A549 (cell line): Measurements from ENCODE around the gene SMAD3. TPM values are rescaled to one million over a fixed set of nuclear protein-coding genes. Genes with fewer than 3 reads are reported as not detected.
A peak's percentile ranks its signal among the peaks of the same experiment; 100 is the strongest.

Experiments
- ATAC-seq, 2 experiments: fragments of 200-7000 bp in 1 of 2; fragments of >200 bp in 1 of 2; cut with Nextera tagmentation in 1 of 2; cut with Tn5 transposase in 1 of 2; 3 replicates each; pipeline versions ENCODE4 v1.8.0 to v1.9.1; 2018 to 2020; ENCODE audit warnings: mild to moderate bottlenecking in 1 of 2, moderate library complexity in 1 of 2
- CTCF ChIA-PET: fragments of 300-600 bp; sonication (Branson Sonifier 250); formaldehyde crosslinking; extraction: SDS; loops from one replicate; lab custom pipeline; 2021; ENCODE audit warnings: antibody characterized with exemption, inconsistent platforms; lab: Yijun Ruan, JAX
- POLR2A ChIA-PET: fragments of 350-600 bp; formaldehyde crosslinking; extraction: SDS; loops from one replicate; lab custom pipeline; 2021; ENCODE audit warnings: antibody characterized with exemption, inconsistent platforms; lab: Yijun Ruan, JAX
- DNase-seq, 2 experiments: peaks; one replicate each; pipeline versions ENCODE4 v3.0.0 to v3.0.0-alpha.2; 2011 to 2016; ENCODE audit warnings: low read depth in 1 of 2, low spot score in 1 of 2
- FAIRE-seq: peaks from 2 replicates; lab custom pipeline; 2011; peaks lifted over from hg19 to GRCh38; lab: Jason Lieb, UNC
- H3K27ac ChIP-seq, 2 experiments: fragments of >200 bp; sonication (Bioruptor Twin); formaldehyde crosslinking; 3 replicates each; pipeline ENCODE4 v1.5.1; 2016 to 2017
- H3K4me1 ChIP-seq: fragments of >200 bp; sonication (Bioruptor Twin); formaldehyde crosslinking; 3 replicates; pipeline ENCODE4 v1.6.1; 2016
- H3K4me2 ChIP-seq: fragments of >200 bp; sonication (Bioruptor Twin); formaldehyde crosslinking; 3 replicates; pipeline ENCODE4 v1.6.1; 2016
- H3K4me3 ChIP-seq: fragments of >200 bp; sonication (Bioruptor Twin); formaldehyde crosslinking; 3 replicates; pipeline ENCODE4 v1.5.1; 2016
- H3K9me3 ChIP-seq: fragments of >200 bp; sonication (Bioruptor Twin); formaldehyde crosslinking; 3 replicates; pipeline ENCODE4 v1.6.1; 2016
- BCL3 ChIP-seq: fragments of >200 bp; sonication (Bioruptor Twin); formaldehyde crosslinking; IDR thresholded peaks from 3 replicates; pipeline ENCODE4 v1.6.1; 2016
- CBX8 ChIP-seq: fragments of 200-600 bp; sonication (generic); IDR thresholded peaks from 2 replicates; pipeline ENCODE4 v1.6.1; 2016
- E2F6 ChIP-seq: IDR thresholded peaks from 2 replicates; pipeline ENCODE4 v1.6.1; 2012; ENCODE audit warnings: low read depth, borderline replicate concordance
- EHF ChIP-seq: fragments of 250-450 bp; sonication (Bioruptor Pico); IDR thresholded peaks from 2 replicates; pipeline ENCODE4 v1.5.0; 2020; ENCODE audit warnings: mild to moderate bottlenecking
- ESRRA ChIP-seq: fragments of 150-350 bp; IDR thresholded peaks from 2 replicates; pipeline ENCODE4 v1.6.1; 2014; ENCODE audit warnings: mild to moderate bottlenecking, low read length, borderline replicate concordance
- FOSL2 ChIP-seq, 2 experiments: fragments of 450-650 bp in 1 of 2; fragments of >200 bp in 1 of 2; sonication (Bioruptor Twin) in 1 of 2; formaldehyde crosslinking; IDR thresholded peaks; 2 replicates each; pipeline versions ENCODE4 v1.5.0 to v1.6.1; 2016 to 2020; ENCODE audit warnings: mild to moderate bottlenecking in 1 of 2, moderate library complexity in 1 of 2
- GATA3 ChIP-seq: IDR thresholded peaks from 2 replicates; pipeline ENCODE4 v1.6.1; 2012; ENCODE audit warnings: borderline replicate concordance
- HDAC2 ChIP-seq: fragments of 200-600 bp; sonication (generic); IDR thresholded peaks from 2 replicates; pipeline ENCODE4 v1.6.1; 2016
- HEYL ChIP-seq: fragments of 250-450 bp; sonication (Bioruptor Pico); IDR thresholded peaks from 2 replicates; pipeline ENCODE4 v1.8.0; 2021; ENCODE audit warnings: mild to moderate bottlenecking, moderate library complexity
- HOXA7 ChIP-seq: fragments of 250-450 bp; sonication (Bioruptor Pico); IDR thresholded peaks from 2 replicates; pipeline ENCODE4 v1.5.0; 2020; ENCODE audit warnings: mild to moderate bottlenecking, moderate library complexity
- JUN ChIP-seq, 2 experiments: fragments of >200 bp; sonication (Bioruptor Twin); formaldehyde crosslinking; IDR thresholded peaks; 2 replicates in 1 of 2; 3 replicates in 1 of 2; pipeline ENCODE4 v1.6.1; 2016 to 2017
- KDM5A ChIP-seq: fragments of 200-600 bp; sonication (generic); IDR thresholded peaks from 2 replicates; pipeline ENCODE4 v1.6.1; 2016; ENCODE audit warnings: antibody characterized with exemption, mild to moderate bottlenecking
- MAFK ChIP-seq: fragments of 450-650 bp; IDR thresholded peaks from 2 replicates; pipeline ENCODE4 v1.6.1; 2014; ENCODE audit not compliant: partially characterized antibody
- MAZ ChIP-seq: fragments of 150-350 bp; IDR thresholded peaks from 2 replicates; pipeline ENCODE4 v1.6.1; 2014; ENCODE audit warnings: antibody characterized with exemption, low read depth, low read length, borderline replicate concordance
- POLR2AphosphoS2 ChIP-seq: conservative IDR thresholded peaks from 2 replicates; pipeline ENCODE4 v1.6.1; 2012; ENCODE audit warnings: low read length, improper control_type of control experiment, inconsistent platforms
- RAD21 ChIP-seq, 2 experiments: fragments of >200 bp in 1 of 2; sonication (Bioruptor Twin) in 1 of 2; formaldehyde crosslinking in 1 of 2; IDR thresholded peaks in 1 of 2; conservative IDR thresholded peaks in 1 of 2; 2 replicates in 1 of 2; 3 replicates in 1 of 2; pipeline ENCODE4 v1.6.1; 2012 to 2018; ENCODE audit warnings: inconsistent platforms in 1 of 2
- RFX5 ChIP-seq: fragments of 450-650 bp; IDR thresholded peaks from 2 replicates; pipeline ENCODE4 v1.7.1; 2014; ENCODE audit warnings: antibody characterized with exemption, mild to moderate bottlenecking, moderate library complexity
- SMC3 ChIP-seq: fragments of >200 bp; sonication (Bioruptor Twin); formaldehyde crosslinking; IDR thresholded peaks from 3 replicates; pipeline ENCODE4 v1.6.1; 2018; ENCODE audit warnings: inconsistent platforms
- SREBF2 ChIP-seq: fragments of 450-650 bp; IDR thresholded peaks from 2 replicates; pipeline ENCODE4 v1.6.1; 2014; ENCODE audit warnings: mild to moderate bottlenecking, moderate library complexity
- ZNF302 ChIP-seq: fragments of 250-450 bp; sonication (Bioruptor Pico); IDR thresholded peaks from 2 replicates; pipeline ENCODE4 v1.9.0; 2021; ENCODE audit warnings: inconsistent platforms, mild to moderate bottlenecking, moderate library complexity
- ZSCAN20 ChIP-seq: fragments of 250-450 bp; sonication (Bioruptor Pico); IDR thresholded peaks from 2 replicates; pipeline ENCODE4 v1.8.0; 2022; ENCODE audit warnings: mild to moderate bottlenecking, moderate library complexity
- WGBS: methylation state at CpG from one replicate; pipeline ENCODE4 v1.1.6; 2017; ENCODE audit errors: missing lambda C conversion rate; 5-methylcytosine and 5-hydroxymethylcytosine counted together
- polyA plus RNA-seq, 4 experiments: library from polyadenylated mRNA; depleted of rRNA in 3 of 4; stranded (reverse); fragments of >200 nt; fragmentation: RNase III in 1 of 4; extraction: RNeasy Plus Mini Kit Qiagen cat#74134 plus additional on column Dnase treatment in 1 of 4; gene quantifications; 2 replicates in 3 of 4; 3 replicates in 1 of 4; pipeline ENCODE4 v1.2.3, GENCODE V29; 2011 to 2017
- TF ChIP-seq, protein P1 (sequence below): fragments of >200 bp; sonication (Bioruptor Twin); formaldehyde crosslinking; IDR thresholded peaks from 3 replicates; pipeline ENCODE4 v1.5.1; 2016
- TF ChIP-seq, protein P2 (sequence below): IDR thresholded peaks from 2 replicates; pipeline ENCODE4 v1.6.1; 2012
- TF ChIP-seq, protein P3 (sequence below): fragments of 150-350 bp; IDR thresholded peaks from 2 replicates; pipeline ENCODE4 v1.6.1; 2014; ENCODE audit warnings: low read depth, mild to moderate bottlenecking, low read length

The SMAD3 gene
- polyA plus RNA-seq, 2 of the 4 experiments (the other 2 are of a cell fraction) = 74.6 to 77.2 TPM

DNA sequence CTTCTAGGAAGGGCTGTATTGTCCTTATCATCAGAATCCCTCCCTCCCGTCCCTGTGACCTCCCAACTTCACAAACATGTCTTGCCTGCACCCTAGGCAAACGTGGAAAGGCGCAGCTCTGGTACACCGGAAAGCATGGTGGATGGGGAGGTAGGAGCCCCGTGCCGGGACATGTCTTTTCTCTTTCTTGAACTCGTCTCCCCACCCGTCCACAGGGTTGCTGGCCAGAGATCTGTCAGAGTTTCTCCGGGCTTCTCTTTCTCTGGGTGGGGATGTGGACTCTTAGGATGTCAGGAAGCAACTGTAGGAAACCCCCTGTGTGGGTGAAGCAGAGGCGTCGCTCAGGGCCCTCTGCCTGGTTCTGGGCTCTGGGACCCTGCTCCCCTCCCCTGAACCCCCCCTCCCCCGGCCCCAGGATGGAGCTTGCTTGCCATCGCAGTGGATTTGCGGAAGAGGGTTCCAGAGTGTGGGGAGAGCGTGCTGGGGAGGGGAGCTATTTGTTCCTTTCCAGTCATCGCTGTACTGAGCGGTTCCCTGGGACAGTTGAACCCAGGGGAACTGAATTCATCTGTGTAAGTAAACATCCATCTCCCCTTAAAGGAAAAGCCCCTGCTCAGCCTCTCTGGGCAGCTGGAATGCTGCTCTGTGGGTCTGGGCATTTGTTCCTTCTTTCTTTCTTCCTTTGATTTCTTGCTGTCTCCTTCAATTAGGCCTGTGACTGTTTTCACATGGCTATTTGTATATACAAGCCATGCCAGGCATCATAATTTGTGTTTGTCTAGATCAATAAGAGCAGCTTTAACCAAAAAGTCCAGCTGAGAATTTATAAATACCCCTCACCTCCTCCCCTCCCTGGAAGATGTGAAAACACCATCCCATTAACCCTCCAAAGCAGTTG is 72.8 kb downstream of the SMAD3 start:
- DNase-seq = no peak
- peak overlapping the region; percentile 90 for H3K4me2 ChIP-seq
- H3K9me3 ChIP-seq = no peaks in the 10 kb centered on the region
- POLR2A ChIA-PET = interaction anchor here (1.3 kb wide), 1 partner anchor 10 kb away, joined by 3 read pairs; no protein-coding TSS in a partner anchor
- CTCF ChIA-PET = interaction anchor here (1.2 to 6.5 kb wide), 3 partner anchors 12 to 192 kb away, joined by 4 to 46 read pairs (median 5); no protein-coding TSS in a partner anchor
- WGBS = 39% methylated on average over 16 of the region's 17 CpGs
- TF ChIP-seq E2F6 = no peak
- TF ChIP-seq ZNF302 (CRISPR knock-in tag) = 0 out of 2 replicates have a peak, but pooled peaks have one; percentile 9
- no peak for ATAC-seq
- H3K27ac ChIP-seq = peak overlapping the region; percentile 92
- FAIRE-seq = no peak
- H3K4me1 ChIP-seq = peaks cover 100% of the 10 kb centered on the region
- no peak overlapping the region for H3K4me3 ChIP-seq

DNA sequence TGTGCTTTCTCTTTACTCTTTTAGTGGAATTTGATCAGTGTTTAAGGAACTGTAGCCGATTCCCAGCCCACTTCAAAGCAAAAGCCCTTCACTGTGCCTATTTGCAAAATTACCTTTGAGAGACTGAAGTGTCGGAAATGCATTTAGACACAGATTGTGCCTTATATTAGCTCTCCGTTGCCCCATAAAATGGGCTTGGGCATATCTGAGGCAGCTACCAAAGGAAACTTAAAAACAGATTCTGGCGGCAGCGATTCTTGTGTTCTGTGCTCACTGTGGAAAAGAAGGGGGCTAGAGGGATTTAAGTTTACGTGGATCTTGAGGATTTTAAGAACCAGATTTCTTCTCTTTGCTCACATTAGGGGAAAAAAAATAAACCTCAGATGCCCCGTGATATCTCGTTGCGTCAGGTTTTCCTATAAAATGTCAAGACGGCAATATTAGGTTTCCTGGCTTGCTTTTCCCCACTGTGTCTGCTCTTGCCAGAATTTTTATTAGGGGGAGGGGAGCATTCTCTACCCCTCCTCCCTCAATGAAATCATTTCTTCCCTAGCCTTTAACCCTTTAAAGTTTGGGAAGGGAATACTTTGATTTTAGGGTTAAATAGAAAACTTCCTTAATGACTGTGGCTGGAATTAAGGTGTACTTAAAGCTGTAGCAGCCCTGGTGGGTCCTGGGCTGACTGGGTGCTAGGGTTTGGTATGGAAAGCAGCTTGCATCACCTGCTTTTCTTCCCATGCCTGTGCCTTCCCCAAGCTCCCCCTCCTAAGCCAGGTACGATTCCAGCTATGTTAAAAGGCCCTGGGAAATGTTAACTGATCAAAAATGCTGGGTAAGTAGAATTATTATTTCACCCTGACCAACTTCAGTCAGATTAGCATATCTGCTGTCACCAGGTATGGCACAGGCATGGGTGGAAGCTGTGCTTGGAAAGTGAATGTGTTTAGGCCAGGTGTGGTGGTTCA is 73.8 kb downstream of the SMAD3 start:
- peak overlapping the region; percentile 90 for H3K4me2 ChIP-seq
- POLR2A ChIA-PET = interaction anchor here (1.1 to 1.3 kb wide), 2 partner anchors 11 to 33 kb away, joined by 3 read pairs; no protein-coding TSS in a partner anchor
- CTCF ChIA-PET = interaction anchor here (0.6 to 6.5 kb wide), 5 partner anchors 9 to 193 kb away, joined by 3 to 46 read pairs (median 3); no protein-coding TSS in a partner anchor

DNA sequence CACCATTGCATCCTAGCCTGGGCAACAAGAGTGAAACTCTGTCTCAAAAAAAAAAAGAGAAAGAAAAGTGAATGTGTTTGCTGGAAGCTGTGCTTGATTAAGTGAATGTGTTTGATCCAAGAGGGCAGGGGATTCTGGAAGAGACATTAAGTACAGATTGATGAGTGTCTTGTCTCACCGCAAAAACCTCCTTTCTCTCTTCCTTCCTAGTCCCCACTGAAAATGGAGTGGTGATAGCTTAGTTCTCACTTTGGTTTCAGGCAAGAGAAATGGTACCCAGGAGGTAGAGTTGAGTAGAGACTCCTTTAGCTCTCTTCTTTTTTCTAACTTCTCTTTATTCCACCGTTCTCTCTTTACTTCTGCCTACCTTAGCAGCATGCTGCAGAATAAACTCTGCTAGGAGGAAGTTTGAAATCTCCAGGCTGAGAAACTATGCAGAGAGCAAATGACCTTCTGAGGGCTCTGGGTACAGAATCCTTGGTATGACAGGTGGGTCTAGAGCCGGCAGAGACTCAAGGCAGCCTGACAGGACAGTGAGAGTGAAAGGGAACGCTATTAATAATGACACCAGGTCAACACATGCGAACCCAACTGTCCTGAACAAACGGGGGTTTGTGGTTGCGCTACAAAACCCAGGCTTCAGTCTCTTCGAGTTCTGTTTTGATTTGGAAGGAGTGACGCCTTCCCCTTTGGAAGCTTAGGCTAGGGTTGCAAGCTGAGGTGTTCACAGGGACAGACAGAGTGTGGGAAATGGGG is 74.9 kb downstream of the SMAD3 start:
- Histone ChIP-seq H3K9me3 (no peaks in the 10 kb centered on the region), H3K4me3 (no peak overlapping the region), H3K4me2 (0 out of 3 replicates have a peak overlapping the region, but pooled peaks have one; percentile 10), H3K27ac (peak overlapping the region; percentile 92), H3K4me1 (peaks cover 100% of the 10 kb centered on the region)
- ATAC-seq = no peak
- POLR2A ChIA-PET = interaction anchor here (1.1 kb wide), 1 partner anchor 34 kb away, joined by 3 read pairs; no protein-coding TSS in a partner anchor
- 84% methylated on average over 9 of the region's 9 CpGs for WGBS
- TF ChIP-seq SREBF2 (no peak), RAD21 (conservative IDR thresholded peaks at IDR 0.05 in 1 of 2, IDR thresholded peaks at IDR 0.05 in 1 of 2) (no peak), POLR2AphosphoS2 (no peak), BCL3 (no peak), KDM5A (no peak), FOSL2 (IDR thresholded peaks at IDR 0.05) (no peak), FOSL2 (CRISPR knock-in tag; IDR thresholded peaks at IDR 0.05) (no peak), GATA3 (no peak), HDAC2 (no peak), RFX5 (no peak), HEYL (no peak), CBX8 (no peak)
- TF ChIP-seq, protein P1, sequence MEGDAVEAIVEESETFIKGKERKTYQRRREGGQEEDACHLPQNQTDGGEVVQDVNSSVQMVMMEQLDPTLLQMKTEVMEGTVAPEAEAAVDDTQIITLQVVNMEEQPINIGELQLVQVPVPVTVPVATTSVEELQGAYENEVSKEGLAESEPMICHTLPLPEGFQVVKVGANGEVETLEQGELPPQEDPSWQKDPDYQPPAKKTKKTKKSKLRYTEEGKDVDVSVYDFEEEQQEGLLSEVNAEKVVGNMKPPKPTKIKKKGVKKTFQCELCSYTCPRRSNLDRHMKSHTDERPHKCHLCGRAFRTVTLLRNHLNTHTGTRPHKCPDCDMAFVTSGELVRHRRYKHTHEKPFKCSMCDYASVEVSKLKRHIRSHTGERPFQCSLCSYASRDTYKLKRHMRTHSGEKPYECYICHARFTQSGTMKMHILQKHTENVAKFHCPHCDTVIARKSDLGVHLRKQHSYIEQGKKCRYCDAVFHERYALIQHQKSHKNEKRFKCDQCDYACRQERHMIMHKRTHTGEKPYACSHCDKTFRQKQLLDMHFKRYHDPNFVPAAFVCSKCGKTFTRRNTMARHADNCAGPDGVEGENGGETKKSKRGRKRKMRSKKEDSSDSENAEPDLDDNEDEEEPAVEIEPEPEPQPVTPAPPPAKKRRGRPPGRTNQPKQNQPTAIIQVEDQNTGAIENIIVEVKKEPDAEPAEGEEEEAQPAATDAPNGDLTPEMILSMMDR = no peak
- CTCF ChIA-PET = interaction anchor here (0.6 to 6.5 kb wide), 7 partner anchors 10 to 695 kb away, joined by 3 to 46 read pairs (median 3); no protein-coding TSS in a partner anchor
- DNase-seq = no peak
- FAIRE-seq = no peak

More for the DNA sequence above, 73.8 kb downstream of the SMAD3 start:
- no peaks in the 10 kb centered on the region for H3K9me3 ChIP-seq
- TF ChIP-seq MAFK (peak; percentile 21), ESRRA (no peak), JUN (IDR thresholded peaks at IDR 0.05) (0 out of 5 replicates have a peak, but pooled peaks of 1 of the 2 experiments have one; percentile 31), EHF (CRISPR knock-in tag) (no peak), MAZ (no peak), ZSCAN20 (CRISPR knock-in tag) (no peak), RAD21 (conservative IDR thresholded peaks at IDR 0.05 in 1 of 2, IDR thresholded peaks at IDR 0.05 in 1 of 2) (no peak), HOXA7 (CRISPR knock-in tag) (no peak), SMC3 (no peak)
- TF ChIP-seq, protein P2, sequence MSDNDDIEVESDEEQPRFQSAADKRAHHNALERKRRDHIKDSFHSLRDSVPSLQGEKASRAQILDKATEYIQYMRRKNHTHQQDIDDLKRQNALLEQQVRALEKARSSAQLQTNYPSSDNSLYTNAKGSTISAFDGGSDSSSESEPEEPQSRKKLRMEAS = no peak
- TF ChIP-seq, protein P3, sequence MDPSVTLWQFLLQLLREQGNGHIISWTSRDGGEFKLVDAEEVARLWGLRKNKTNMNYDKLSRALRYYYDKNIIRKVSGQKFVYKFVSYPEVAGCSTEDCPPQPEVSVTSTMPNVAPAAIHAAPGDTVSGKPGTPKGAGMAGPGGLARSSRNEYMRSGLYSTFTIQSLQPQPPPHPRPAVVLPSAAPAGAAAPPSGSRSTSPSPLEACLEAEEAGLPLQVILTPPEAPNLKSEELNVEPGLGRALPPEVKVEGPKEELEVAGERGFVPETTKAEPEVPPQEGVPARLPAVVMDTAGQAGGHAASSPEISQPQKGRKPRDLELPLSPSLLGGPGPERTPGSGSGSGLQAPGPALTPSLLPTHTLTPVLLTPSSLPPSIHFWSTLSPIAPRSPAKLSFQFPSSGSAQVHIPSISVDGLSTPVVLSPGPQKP = no peak
- no peak for DNase-seq
- peaks cover 100% of the 10 kb centered on the region for H3K4me1 ChIP-seq
- 64% methylated on average over 11 of the region's 11 CpGs for WGBS
- H3K4me3 ChIP-seq = no peak overlapping the region
- FAIRE-seq = no peak
- no peak for ATAC-seq
- peak overlapping the region; percentile 92 for H3K27ac ChIP-seq
